GM04504 (cell line): Measurements from ENCODE around the gene NOSTRIN.
"Not testable (repeated sequence)": the region's sequence is repeated elsewhere in the genome, so short reads cannot be mapped to it uniquely, and the experiment has no call there.

Experiments
- DNase-seq: peaks from one replicate; pipeline ENCODE4 v3.0.0-alpha.2; 2012; ENCODE audit warnings: low read depth

The NOSTRIN gene

GRCh38 chr2:168789776-168790175 lies 12.7 kb upstream of the NOSTRIN start:
- DNase-seq = no peak

GRCh38 chr2:168790226-168790902 lies 12.1 kb upstream of the NOSTRIN start:
- DNase-seq = no peak

- DNase-seq = not testable (repeated sequence)
Observed at GRCh38 chr2:168791140-168791539, 11.3 kb upstream of the NOSTRIN start.

GRCh38 chr2:168793596-168793995 lies 8.8 kb upstream of the NOSTRIN start:
- no peak for DNase-seq

GRCh38 chr2:168794968-168795367 lies 7.5 kb upstream of the NOSTRIN start:
- no peak for DNase-seq

GRCh38 chr2:168796090-168796577 lies 6.3 kb upstream of the NOSTRIN start:
- DNase-seq = no peak

GRCh38 chr2:168796583-168797285 lies 5.7 kb upstream of the NOSTRIN start:
- DNase-seq = no peak

GRCh38 chr2:168797286-168797655 lies 5.2 kb upstream of the NOSTRIN start:
- DNase-seq = no peak

- DNase-seq = no peak
Observed at GRCh38 chr2:168798076-168798887, 4.2 kb upstream of the NOSTRIN start.

GRCh38 chr2:168798888-168799410 lies 3.5 kb upstream of the NOSTRIN start:
- no peak for DNase-seq

GRCh38 chr2:168801471-168801870 lies 966 bp upstream of the NOSTRIN start:
- no peak for DNase-seq

- no peak for DNase-seq
Observed at GRCh38 chr2:168802859-168803725, 655 bp downstream of the NOSTRIN start.

GRCh38 chr2:168804214-168804613 lies 1.8 kb downstream of the NOSTRIN start:
- DNase-seq = no peak

GRCh38 chr2:168805615-168806014 lies 3.2 kb downstream of the NOSTRIN start:
- DNase-seq = no peak

GRCh38 chr2:168809537-168809936 lies 7.1 kb downstream of the NOSTRIN start:
- DNase-seq = no peak

- no peak for DNase-seq
Observed at GRCh38 chr2:168810235-168810634, 7.8 kb downstream of the NOSTRIN start.

GRCh38 chr2:168811696-168812095 lies 9.3 kb downstream of the NOSTRIN start:
- DNase-seq = no peak

GRCh38 chr2:168814046-168814445 lies 11.6 kb downstream of the NOSTRIN start:
- no peak for DNase-seq

- no peak for DNase-seq
Observed at GRCh38 chr2:168814939-168815907, 12.8 kb downstream of the NOSTRIN start.

GRCh38 chr2:168816369-168816768 lies 13.9 kb downstream of the NOSTRIN start:
- peak; percentile 67 for DNase-seq
